Keratinocyte (primary cell): Measurements from ENCODE around the gene TMEM132D. TPM values are rescaled to one million over a fixed set of nuclear protein-coding genes. Genes with fewer than 3 reads are reported as not detected.

Experiments
- DNase-seq: peaks from one replicate; pipeline ENCODE4 v3.0.0-alpha.2; 2011; ENCODE audit warnings: low read depth, missing footprints, low spot score
- FAIRE-seq: peaks from 2 replicates; lab custom pipeline; 2011; peaks lifted over from hg19 to GRCh38; lab: Jason Lieb, UNC
- H2AFZ ChIP-seq: 2 replicates; pipeline ENCODE4 v1.6.0; 2012; ENCODE audit warnings: low read length, control low read depth, inconsistent platforms; ENCODE audit not compliant: control insufficient read depth
- H3K27ac ChIP-seq: 2 replicates; pipeline ENCODE4 v1.5.1; 2011; ENCODE audit warnings: low read length; ENCODE audit not compliant: control insufficient read depth, insufficient read depth
- H3K27me3 ChIP-seq: 3 replicates; pipeline ENCODE4 v1.6.0; 2011; ENCODE audit warnings: low read length; ENCODE audit not compliant: control insufficient read depth, insufficient read depth; ENCODE audit errors: extremely low read depth
- H3K36me3 ChIP-seq, 2 experiments: 2 replicates in 1 of 2; 3 replicates in 1 of 2; pipeline ENCODE4 v1.5.1; 2011; ENCODE audit warnings: low read length in 2 of 2, mild to moderate bottlenecking in 1 of 2; ENCODE audit not compliant: control insufficient read depth in 2 of 2, insufficient read depth in 2 of 2; ENCODE audit errors: extremely low read depth in 1 of 2
- H3K4me1 ChIP-seq: 3 replicates; pipeline ENCODE4 v1.5.1; 2011; ENCODE audit warnings: low read length; ENCODE audit not compliant: control insufficient read depth, insufficient read depth; ENCODE audit errors: extremely low read depth
- H3K4me2 ChIP-seq: 3 replicates; pipeline ENCODE4 v1.6.0; 2011; ENCODE audit warnings: low read depth, low read length; ENCODE audit not compliant: control insufficient read depth, insufficient read depth; ENCODE audit errors: extremely low read depth
- H3K4me3 ChIP-seq, 3 experiments: fragments of 200-600 bp in 1 of 3; sonication (generic) in 1 of 3; 2 replicates in 2 of 3; 3 replicates in 1 of 3; pipeline ENCODE4 v1.5.1; 2011 to 2016; ENCODE audit warnings: low read length in 3 of 3, mild to moderate bottlenecking in 3 of 3, control low read depth in 2 of 3, inconsistent platforms in 1 of 3, low read depth in 1 of 3, mixed read lengths in 1 of 3, mixed run types in 1 of 3, moderate library complexity in 1 of 3; ENCODE audit not compliant: control insufficient read depth in 2 of 3, insufficient read depth in 2 of 3; ENCODE audit errors: extremely low read depth in 1 of 3
- H3K79me2 ChIP-seq: 2 replicates; pipeline ENCODE4 v1.6.0; 2012; ENCODE audit warnings: low read length; ENCODE audit not compliant: control insufficient read depth, insufficient read depth
- H3K9ac ChIP-seq: 3 replicates; pipeline ENCODE4 v1.6.0; 2011; ENCODE audit warnings: low read length; ENCODE audit not compliant: control insufficient read depth, insufficient read depth; ENCODE audit errors: extremely low read depth
- H3K9me1 ChIP-seq: 3 replicates; pipeline ENCODE4 v1.6.0; 2011; ENCODE audit warnings: low read length; ENCODE audit not compliant: control insufficient read depth, insufficient read depth; ENCODE audit errors: extremely low read depth
- H3K9me3 ChIP-seq: 2 replicates; pipeline ENCODE4 v1.5.1; 2012; ENCODE audit warnings: low read depth, low read length; ENCODE audit not compliant: control insufficient read depth
- H4K20me1 ChIP-seq: 3 replicates; pipeline ENCODE4 v1.6.0; 2011; ENCODE audit warnings: low read length; ENCODE audit not compliant: control insufficient read depth, insufficient read depth; ENCODE audit errors: extremely low read depth
- EZH2 ChIP-seq: IDR thresholded peaks from one replicate; pipeline ENCODE4 v1.6.1; 2012; ENCODE audit warnings: inconsistent platforms, mild to moderate bottlenecking, low read length, moderate library complexity
- dilution Hi-C: fragments of 300-500 bp; cut with MboI; formaldehyde crosslinking; loops from one replicate; pipeline ENCODE4 v1.7.0; 2020; ENCODE audit warnings: low sequenced_read_pairs; ENCODE audit not compliant: extremely low pct_ligation_motif_present
- polyA plus RNA-seq, 5 experiments: library from polyadenylated mRNA; depleted of rRNA in 3 of 5; stranded (reverse) in 3 of 5; stranded (forward) in 1 of 5; unstranded in 1 of 5; fragments of >200 nt; gene quantifications; 1 replicate in 1 of 5; 2 replicates in 3 of 5; 3 replicates in 1 of 5; pipeline versions ENCODE4 v1.2.1 to v1.2.3, GENCODE V29; 2011 to 2012; ENCODE audit warnings: missing spikeins in 2 of 5, low read depth in 1 of 5, low replicate concordance in 1 of 5
- TF ChIP-seq, protein P1 (sequence below), 3 experiments: IDR thresholded peaks in 1 of 3; conservative IDR thresholded peaks in 1 of 3; optimal IDR thresholded peaks in 1 of 3; 2 replicates in 2 of 3; 3 replicates in 1 of 3; pipeline versions ENCODE3 to v1.5.1; 2011; ENCODE audit warnings: low read length in 3 of 3, mild to moderate bottlenecking in 3 of 3, moderate library complexity in 2 of 3, control low read depth in 1 of 3, inconsistent platforms in 1 of 3; ENCODE audit not compliant: insufficient read depth in 2 of 3; ENCODE audit errors: extremely low read depth in 1 of 3

Gene TMEM132D
- polyA plus RNA-seq, 1 donor (not counting 4 experiments of a cell fraction or from before 2014, with no cell fraction given) = not detected

DNA sequence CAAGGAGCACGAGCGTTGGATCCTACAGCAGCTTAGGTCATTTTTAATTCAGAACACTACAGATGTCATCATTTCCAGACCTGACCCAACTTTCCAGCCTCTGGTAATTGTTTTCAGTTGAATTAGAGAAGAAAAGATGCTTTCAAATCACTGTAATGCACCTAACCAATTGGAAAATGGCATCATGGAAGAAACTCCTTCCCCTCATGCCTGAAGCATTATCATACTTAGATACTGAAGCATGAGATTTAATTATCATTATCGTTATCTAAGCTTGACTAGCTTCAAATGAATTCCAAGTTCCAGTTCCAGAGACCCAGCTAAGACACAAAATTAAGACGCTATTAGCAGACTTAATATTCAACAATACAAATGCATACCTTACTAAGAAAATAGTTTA lies 299.3 kb downstream of the TMEM132D start:
- no peaks in the 10 kb centered on the region for H3K79me2 ChIP-seq
- peaks cover 2% of the 10 kb centered on the region for H3K9me3 ChIP-seq
- H3K4me3 ChIP-seq = no peak overlapping the region
- H3K4me2 ChIP-seq = no peak overlapping the region
- H3K9me1 ChIP-seq = no peaks in the 10 kb centered on the region
- H3K9ac ChIP-seq = no peak overlapping the region
- H3K27me3 ChIP-seq = no peaks in the 10 kb centered on the region
- H4K20me1 ChIP-seq = no peaks in the 10 kb centered on the region
- H2AFZ ChIP-seq = no peak overlapping the region
- no peak overlapping the region for H3K27ac ChIP-seq
- H3K4me1 ChIP-seq = no peaks in the 10 kb centered on the region
- TF ChIP-seq, protein P1, sequence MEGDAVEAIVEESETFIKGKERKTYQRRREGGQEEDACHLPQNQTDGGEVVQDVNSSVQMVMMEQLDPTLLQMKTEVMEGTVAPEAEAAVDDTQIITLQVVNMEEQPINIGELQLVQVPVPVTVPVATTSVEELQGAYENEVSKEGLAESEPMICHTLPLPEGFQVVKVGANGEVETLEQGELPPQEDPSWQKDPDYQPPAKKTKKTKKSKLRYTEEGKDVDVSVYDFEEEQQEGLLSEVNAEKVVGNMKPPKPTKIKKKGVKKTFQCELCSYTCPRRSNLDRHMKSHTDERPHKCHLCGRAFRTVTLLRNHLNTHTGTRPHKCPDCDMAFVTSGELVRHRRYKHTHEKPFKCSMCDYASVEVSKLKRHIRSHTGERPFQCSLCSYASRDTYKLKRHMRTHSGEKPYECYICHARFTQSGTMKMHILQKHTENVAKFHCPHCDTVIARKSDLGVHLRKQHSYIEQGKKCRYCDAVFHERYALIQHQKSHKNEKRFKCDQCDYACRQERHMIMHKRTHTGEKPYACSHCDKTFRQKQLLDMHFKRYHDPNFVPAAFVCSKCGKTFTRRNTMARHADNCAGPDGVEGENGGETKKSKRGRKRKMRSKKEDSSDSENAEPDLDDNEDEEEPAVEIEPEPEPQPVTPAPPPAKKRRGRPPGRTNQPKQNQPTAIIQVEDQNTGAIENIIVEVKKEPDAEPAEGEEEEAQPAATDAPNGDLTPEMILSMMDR (optimal IDR thresholded peaks at IDR 0.05 in 1 of 3, IDR thresholded peaks at IDR 0.05 in 1 of 3, conservative IDR thresholded peaks at IDR 0.05 in 1 of 3; ENCODE audit: extremely low read depth in 1 of 3, insufficient read depth in 2 of 3, low read length in 3 of 3) = no peak
- no peak for TF ChIP-seq EZH2
- dilution Hi-C loops = no loop called here
- H3K36me3 ChIP-seq = no peaks in the 10 kb centered on the region
- DNase-seq (no peak), FAIRE-seq (no peak)

DNA sequence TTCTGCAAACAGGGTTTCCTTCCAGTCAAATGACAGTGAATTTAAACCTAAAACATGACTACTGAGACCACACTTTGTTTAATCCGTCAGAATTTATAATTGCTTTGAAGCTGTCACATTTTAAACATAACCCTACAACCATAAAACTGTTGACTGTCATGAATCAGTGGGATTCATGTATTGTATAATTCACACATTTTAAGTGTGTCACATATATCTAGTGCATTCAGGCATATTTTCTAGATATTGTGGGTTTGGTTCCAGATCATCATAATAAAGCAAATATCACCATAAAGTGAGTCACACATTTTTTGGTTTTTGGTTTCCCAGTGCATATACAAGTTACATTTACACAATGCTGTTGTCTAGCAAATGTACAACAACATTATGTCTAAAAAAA lies 304.4 kb downstream of the TMEM132D start:
- Histone ChIP-seq H4K20me1 (no peaks in the 10 kb centered on the region), H3K4me2 (no peak overlapping the region), H3K79me2 (no peaks in the 10 kb centered on the region), H3K9ac (no peak overlapping the region), H3K4me3 (no peak overlapping the region), H3K9me1 (no peaks in the 10 kb centered on the region), H3K36me3 (no peaks in the 10 kb centered on the region), H3K9me3 (no peaks in the 10 kb centered on the region), H3K27me3 (no peaks in the 10 kb centered on the region), H3K27ac (no peak overlapping the region), H2AFZ (no peak overlapping the region), H3K4me1 (no peaks in the 10 kb centered on the region)
- no peak for FAIRE-seq
- dilution Hi-C loops = no loop called here
- TF ChIP-seq, protein P1 (optimal IDR thresholded peaks at IDR 0.05 in 1 of 3, IDR thresholded peaks at IDR 0.05 in 1 of 3, conservative IDR thresholded peaks at IDR 0.05 in 1 of 3; ENCODE audit: extremely low read depth in 1 of 3, insufficient read depth in 2 of 3, low read length in 3 of 3) = no peak
- TF ChIP-seq EZH2 = no peak
- no peak for DNase-seq
